ENCODE data around the gene NDFIP1.

Gene NDFIP1

DNA sequence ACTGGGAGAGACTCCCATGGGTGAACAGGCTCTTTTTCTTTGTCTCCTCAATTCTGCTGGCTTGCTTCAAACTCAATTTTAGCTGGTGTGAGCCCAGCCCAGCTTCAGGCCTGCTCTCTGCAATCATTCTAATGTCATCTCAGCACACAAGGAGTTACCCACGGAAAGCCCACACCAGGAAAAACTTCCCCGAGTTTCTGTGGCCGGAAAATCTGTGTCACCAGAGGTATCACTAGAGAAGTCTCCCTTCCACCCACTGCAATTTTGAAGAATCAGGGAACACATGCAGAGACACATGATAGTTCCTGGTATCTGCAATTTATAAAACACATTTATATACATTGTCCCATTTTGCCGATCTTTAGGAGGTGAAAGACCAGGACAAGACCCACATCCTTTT is 13.5 kb upstream of the NDFIP1 start:
- no peak for DNase-seq

- DNase-seq = no peak
Measured at GRCh38 chr5:142095651-142096330, 12.8 kb upstream of the NDFIP1 start.

DNA sequence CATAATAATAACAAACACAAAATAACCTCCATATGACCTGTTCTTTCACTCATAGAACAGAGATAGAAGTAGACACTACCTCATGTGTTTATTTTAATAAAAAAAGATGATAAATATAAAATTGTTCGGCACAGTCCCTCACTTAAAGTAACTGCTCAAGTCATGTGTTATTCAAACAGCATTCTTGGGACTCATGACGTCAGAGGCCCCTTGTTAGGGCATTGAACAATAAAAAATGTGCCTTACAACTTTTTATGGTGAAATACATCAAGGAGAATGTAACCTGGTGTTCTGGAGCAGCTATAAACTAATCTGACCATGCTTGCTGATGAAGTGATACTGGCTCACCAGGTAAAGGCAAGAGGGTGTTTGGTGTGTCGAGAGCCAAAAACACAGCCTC is 12.2 kb upstream of the NDFIP1 start:
- DNase-seq = no peak

DNA sequence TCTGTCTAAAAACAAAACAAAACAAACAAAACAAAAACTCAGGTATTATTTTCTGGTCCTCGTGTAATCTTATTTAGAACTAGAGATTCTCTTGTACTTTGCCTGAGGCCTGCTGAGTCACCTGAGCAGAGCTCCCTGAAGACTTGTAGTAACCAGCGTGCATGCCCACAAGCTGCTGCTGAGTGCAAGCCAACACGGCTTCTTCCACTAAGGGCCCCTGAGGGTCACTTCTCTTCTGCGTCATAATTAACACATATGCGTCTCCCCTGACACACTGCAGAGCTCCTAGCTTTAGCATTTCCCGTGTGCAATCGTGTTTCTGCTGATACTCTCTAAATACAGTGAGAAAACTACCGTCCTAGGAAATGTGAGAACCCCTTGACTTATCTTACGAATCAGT is 10.9 kb upstream of the NDFIP1 start:
- DNase-seq = no peak

DNA sequence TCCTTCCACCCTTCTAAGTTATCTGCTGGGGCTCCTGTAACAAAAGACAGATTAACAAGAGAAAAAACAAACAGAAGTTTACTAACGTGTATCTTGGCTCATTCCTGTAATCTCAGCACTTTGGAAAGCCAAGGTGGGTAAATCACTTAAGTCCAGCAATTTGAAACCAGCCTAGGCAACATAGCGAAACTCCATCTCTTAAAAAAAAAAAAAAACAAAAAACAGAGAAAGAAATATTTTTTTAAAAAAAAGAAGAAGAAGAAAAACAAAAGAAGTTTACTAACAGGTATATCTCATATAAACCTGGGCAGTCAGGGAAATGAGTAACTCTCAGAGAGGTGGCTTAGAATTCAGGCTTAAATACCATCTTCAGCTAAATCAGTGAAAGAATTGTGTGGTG is 10.3 kb upstream of the NDFIP1 start:
- no peak for DNase-seq

DNA sequence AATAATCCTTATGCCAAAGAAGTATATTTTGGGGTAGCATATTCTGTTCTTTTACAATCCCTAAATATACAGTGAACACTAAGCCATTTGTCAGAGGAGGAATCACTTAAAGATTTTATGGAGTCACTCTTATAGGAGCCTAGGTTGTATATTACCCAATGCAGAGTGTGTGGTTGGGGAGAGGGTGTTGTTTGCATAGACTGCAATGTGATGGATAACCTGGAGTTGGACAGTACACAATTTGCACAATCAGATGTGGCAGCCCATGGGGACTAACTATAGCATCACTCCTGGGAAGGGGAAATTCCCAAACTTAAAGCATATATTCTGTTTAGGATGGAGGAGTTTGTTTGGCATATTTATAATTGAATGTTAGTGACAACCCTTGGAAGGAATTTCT is 9.6 kb upstream of the NDFIP1 start:
- DNase-seq = no peak

- no peak for DNase-seq
Measured at GRCh38 chr5:142100307-142100706, 8.3 kb upstream of the NDFIP1 start.

DNA sequence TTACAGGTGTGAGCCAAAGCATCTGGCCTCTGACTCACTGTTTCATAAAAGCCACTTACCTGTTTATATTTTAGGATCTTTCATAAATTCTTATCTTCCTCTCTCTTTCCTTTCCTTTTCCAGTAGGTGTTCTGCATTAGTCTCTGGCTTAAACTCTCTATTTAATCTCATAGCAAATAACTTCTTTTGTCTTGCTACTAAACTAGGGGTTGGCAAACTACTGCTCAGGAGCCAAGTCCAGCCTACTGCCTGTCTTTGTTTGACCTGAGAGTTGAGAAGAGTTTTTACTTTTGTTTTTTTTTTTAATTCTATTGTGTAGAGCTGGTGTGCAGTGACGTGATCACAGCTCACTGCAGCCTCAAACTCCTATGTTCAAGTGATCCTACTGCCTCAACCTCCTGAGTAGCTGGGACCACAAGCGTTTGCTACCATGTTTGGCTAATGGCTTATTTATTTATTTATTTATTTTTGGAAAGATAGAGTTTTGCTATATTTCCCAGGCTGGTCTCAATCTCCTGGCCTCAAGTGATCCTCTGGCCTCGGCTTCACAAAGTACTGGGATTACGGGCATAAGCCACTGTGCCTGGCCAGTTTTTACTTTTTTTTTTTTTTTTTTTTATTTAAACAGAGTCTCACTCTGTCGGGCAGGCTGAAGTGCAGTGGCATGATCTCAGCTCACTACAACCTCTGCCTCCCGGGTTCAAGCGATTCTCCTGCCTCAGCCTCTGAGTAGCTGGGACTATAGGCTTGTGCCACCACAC is 5.4 kb upstream of the NDFIP1 start:
- no peak for DNase-seq

- peak; percentile 20 for DNase-seq
Measured at GRCh38 chr5:142104491-142104890, 4.1 kb upstream of the NDFIP1 start.

- DNase-seq = no peak
Measured at GRCh38 chr5:142106061-142106460, 2.5 kb upstream of the NDFIP1 start.

DNA sequence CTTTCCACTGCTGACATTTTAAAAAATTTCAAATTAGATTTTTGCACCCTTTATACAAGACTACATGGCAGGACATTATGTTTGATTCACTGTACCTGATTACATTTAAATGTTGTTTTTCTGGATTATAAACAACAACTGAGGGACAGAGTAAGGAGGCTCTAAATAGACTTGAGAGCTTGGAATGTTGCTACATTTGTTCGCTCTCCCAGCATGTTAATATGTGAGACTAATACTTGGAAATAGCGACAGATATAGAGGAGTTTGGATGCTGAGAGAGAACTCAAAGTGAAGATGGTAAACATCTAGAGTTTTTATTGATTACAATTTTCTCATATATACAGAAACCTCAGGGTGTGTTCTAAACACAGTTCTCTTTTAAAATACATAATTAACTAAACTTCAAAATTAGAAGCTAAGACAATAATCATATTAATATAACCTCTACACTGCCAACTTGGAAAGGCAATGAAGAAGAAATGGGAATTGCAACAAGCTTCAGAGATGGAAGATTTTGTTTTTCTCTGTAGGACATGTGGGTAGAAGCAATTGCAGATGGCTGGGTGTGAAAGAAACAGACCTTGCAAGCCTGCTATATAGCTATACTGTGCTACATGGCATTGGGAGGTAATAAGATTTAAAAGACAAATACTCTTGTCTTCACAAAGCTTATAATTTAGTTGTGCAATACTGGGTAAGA is 1.4 kb upstream of the NDFIP1 start:
- no peak for DNase-seq

GRCh38 chr5:142107736-142108431 is 695 bp upstream of the NDFIP1 start:
- DNase-seq = no peak

DNA sequence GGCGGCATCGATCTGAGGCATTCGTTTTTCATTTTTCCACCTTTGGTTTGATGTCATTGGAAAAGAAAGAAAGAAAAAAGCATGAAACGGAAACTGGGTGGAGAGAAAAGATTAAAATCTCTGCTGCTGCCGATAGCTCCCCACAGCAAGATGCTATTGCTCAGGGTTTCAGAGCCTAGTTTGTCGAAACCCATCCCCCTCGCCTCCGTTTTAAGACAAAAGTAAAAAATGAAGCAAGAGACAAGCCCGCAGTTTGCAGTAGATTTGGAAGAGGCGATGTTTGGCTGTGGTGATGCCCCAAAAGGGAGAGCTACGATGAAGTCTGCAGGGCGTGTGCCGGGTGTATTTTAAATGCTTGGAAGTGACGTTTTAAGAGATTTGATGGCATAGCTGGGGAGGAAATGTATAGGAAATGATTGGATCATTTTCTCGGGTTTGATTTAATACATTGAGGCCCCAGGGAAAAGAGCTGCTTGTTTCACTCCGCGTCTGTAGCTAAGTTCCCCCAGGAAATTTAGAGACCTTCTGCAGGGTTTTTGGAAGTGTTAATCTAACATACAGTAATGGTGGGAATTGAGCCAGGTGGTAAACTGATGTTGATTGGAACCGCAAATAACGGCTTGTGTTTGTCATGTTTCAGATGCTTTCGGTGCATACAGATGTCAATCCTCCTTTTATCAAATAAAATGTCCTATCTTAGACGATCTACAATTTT is 909 bp downstream of the NDFIP1 start:
- peak; percentile 57 for DNase-seq

DNA sequence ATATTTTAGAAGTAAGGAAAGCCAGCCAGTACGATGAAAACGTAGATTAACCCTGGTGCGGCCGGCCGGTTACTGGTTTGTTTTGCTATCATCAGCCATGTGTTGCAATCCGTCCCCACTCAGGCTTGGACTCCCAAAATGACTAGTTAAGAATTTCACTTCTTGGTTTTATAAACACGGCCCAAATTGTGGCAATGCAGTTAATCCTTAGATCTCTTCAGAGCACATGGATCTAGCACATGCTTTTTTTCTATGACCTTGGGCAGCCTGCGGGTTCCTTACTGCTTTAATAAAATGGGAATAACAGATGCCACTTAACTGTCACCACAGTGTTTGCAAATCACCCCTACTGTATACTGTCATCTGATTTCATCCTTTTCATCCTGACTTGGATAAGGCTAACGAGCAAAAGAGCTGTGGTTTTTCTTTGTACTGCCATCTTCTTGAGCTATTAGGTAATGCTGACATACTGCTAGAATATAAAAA is 1.5 kb downstream of the NDFIP1 start:
- peak; percentile 45 for DNase-seq

- DNase-seq = no peak
Measured at GRCh38 chr5:142110988-142111687, 2.6 kb downstream of the NDFIP1 start.

GRCh38 chr5:142114687-142115086 is 6.1 kb downstream of the NDFIP1 start:
- no peak for DNase-seq

- DNase-seq = no peak
Measured at GRCh38 chr5:142115937-142116614, 7.5 kb downstream of the NDFIP1 start.

- DNase-seq = no peak
Measured at GRCh38 chr5:142117579-142118151, 9.1 kb downstream of the NDFIP1 start.

GRCh38 chr5:142118155-142118686 is 9.6 kb downstream of the NDFIP1 start:
- no peak for DNase-seq

GRCh38 chr5:142119051-142119625 is 10.6 kb downstream of the NDFIP1 start:
- no peak for DNase-seq
